SH-SY5Y (cell line): ENCODE results near the gene FUCA2.

Experiments used
- GATA2 ChIP-seq: IDR thresholded peaks from 2 replicates; pipeline ENCODE4 v1.6.1; 2011; ENCODE audit warnings: mild to moderate bottlenecking, low read depth, low read length
- GATA3 ChIP-seq: IDR thresholded peaks from 2 replicates; pipeline ENCODE4 v1.6.1; 2011; ENCODE audit warnings: low read depth, mild to moderate bottlenecking, low read length, moderate library complexity

DNA sequence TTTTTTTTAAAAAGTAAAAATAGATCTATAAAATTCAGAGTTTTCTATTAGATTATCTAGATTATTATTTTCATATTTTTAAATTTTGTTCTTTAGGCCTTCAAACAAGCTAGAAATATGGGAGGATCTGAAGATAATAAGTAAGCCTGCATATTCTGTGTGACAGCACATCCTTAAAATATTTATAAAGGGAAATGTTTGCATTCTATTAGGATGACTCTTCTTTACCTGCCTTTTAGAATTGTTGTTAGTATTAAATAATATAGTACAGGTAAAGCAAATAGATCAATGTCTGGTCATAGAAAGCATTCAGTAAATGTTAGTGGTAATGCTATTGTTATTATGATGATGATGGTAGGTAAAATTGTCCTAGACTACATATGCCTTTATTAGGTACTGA is 43.5 kb downstream of the FUCA2 start:
- TF ChIP-seq GATA2 (no peak), GATA3 (no peak)
